Measurements from ENCODE around the gene NFE2L3.

The NFE2L3 gene

DNA sequence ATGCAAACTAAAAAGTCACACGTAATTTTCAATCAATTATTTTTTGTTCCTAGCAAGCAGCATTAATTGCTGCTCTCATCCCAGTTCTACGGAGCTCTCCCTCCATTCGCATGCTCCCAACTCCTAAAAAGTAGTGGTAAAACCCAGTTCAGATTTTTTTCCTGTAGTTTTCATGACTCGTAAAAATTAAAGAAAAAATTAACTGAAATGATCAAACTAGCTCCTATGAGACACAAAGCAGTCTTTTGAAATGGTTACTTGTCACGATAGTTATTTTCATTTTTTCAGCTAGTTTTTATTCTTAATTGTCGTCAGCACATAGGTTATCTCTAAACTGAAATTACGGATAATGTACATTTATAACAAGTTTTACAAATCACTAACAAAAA, 46.8 kb downstream of the NFE2L3 start:
- no peak for DNase-seq (ENCODE audit: low spot score)
- no peak for TF ChIP-seq CTCF (IDR thresholded peaks at IDR 0.05; ENCODE audit: extremely low read depth, missing control alignments)

DNA sequence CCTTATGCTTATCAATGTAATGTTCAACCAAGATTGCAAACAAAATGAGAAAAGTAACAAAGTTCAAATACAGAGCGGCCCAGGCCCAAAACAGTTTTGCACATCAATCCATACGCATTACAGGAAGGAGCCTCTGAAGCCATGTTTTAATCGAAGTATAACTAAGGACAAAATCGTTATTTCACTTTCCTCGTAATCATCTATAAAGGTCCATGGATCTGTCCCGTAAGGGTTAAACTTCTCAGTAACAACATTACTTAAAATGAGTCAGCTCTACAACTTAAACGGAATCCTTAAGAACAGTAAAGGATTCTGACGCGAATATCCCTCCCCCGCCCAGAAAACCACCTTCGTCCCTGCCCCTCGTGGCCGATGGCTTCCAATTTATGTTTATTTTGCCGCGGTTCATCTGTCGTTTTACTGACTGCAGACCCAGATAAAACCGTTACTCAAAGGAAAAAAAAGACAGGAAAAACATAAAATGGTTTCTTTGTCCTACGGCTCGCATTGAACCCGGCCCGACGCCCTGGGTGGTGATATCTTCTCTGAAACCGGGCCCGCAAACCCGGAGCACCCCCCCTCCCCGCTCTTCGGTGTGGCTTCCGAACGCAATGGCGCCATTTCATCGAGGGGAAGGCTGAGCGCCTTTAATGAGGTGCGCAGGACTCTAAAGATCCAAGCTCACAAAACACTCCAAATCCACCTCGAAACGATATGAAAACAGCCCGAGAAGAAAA, 47.5 kb downstream of the NFE2L3 start:
- no peak for TF ChIP-seq CTCF (IDR thresholded peaks at IDR 0.05; ENCODE audit: extremely low read depth, missing control alignments)
- DNase-seq (ENCODE audit: low spot score) = no peak

DNA sequence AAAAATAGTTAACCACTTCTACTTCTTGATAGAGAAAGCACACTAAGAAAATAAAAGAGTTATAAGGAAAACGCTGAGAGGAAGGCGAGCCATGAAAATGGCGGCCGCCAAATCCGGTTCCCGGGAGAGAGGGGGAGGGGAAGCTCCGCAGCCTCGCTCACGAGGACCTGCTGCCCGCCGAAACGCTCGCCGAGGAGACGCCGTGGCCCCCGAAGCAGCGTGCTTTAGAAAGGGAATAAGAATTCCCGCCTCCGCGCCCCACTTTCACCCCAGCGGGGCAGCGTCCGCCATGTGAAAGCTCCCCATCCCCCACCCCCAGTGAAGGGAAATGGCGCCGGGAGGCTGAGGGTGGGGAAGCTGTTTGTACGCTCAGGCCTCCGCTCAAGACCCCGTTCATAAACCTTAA, 48.0 kb downstream of the NFE2L3 start:
- no peak for TF ChIP-seq CTCF (IDR thresholded peaks at IDR 0.05; ENCODE audit: extremely low read depth, missing control alignments)
- DNase-seq (ENCODE audit: low spot score) = peak; percentile 39

GRCh38 chr7:26200444-26201246, 48.6 kb downstream of the NFE2L3 start, which contains the start of gene HNRNPA2B1:
HNRNPA2B1 (minus strand) TSS chr7:26200746; CDS start chr7:26200577, 169 bp downstream.
- no peak for TF ChIP-seq CTCF (IDR thresholded peaks at IDR 0.05; ENCODE audit: extremely low read depth, missing control alignments)
- peak; percentile 84 for DNase-seq (ENCODE audit: low spot score)

- TF ChIP-seq CTCF (IDR thresholded peaks at IDR 0.05; ENCODE audit: extremely low read depth, missing control alignments) = no peak
- peak; percentile 94 for DNase-seq (ENCODE audit: low spot score)
Observed at GRCh38 chr7:26201247-26202018, 49.4 kb downstream of the NFE2L3 start, which contains the start of gene CBX3. CBX3 (plus strand) TSS chr7:26201745; CDS start chr7:26202999, 1,254 bp downstream.

GRCh38 chr7:26202019-26202990, 50.3 kb downstream of the NFE2L3 start:
- TF ChIP-seq CTCF (IDR thresholded peaks at IDR 0.05; ENCODE audit: extremely low read depth, missing control alignments) = no peak
- DNase-seq (ENCODE audit: low spot score) = peak; percentile 62
